NCI-H128 (cell line): ENCODE results near the gene ANO2.

Source experiments
- DNase-seq: peaks from one replicate; lab custom pipeline; 2025; ENCODE audit not compliant: unreplicated experiment; lab: John Stamatoyannopoulos, UW

The ANO2 gene

DNA sequence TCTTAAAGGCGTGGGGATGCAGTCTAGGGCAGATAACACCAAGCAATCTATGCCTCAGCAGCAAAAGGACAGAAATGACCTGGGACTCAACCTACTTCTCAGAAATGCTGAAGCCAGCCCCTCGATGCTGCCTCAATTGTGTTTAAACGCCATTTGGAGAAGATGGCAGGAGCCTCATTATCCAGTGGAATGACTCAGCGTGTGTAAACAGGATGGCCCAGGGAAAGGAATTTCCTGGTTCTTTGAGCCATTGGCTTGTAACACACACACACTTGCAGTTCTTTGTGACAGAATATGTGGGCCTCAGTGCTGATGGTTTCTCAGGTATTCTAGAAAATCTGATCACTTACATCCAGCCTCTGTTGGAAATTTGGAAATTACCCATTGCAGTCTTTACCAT lies 358.9 kb downstream of the ANO2 start:
- DNase-seq, result no peak

GRCh38 chr12:5585178-5585577 lies 359.9 kb downstream of the ANO2 start:
- no peak for DNase-seq

GRCh38 chr12:5584412-5585175 lies 360.5 kb downstream of the ANO2 start:
- no peak for DNase-seq

- DNase-seq, result no peak
Observed at GRCh38 chr12:5582541-5582940, 362.5 kb downstream of the ANO2 start.

DNA sequence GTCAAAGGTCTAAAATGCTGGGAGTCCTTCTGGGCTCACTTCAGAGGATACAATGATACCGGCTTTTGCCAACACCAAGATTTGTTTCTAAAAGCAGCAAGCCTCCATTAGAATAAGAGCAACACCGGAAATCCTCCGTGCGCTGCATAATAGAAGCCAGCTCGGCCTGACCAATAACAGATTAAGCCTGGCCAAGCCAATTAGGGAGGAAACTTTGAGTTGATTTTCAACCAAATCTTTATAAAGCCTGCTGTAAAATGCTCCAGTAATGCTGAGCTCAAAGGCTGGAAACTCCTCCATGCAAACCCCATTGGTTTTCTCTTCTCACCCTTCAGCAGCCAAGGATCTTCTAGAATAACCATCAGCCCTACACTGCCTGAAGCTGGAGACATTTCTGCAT lies 363.0 kb downstream of the ANO2 start:
- no peak for DNase-seq

DNA sequence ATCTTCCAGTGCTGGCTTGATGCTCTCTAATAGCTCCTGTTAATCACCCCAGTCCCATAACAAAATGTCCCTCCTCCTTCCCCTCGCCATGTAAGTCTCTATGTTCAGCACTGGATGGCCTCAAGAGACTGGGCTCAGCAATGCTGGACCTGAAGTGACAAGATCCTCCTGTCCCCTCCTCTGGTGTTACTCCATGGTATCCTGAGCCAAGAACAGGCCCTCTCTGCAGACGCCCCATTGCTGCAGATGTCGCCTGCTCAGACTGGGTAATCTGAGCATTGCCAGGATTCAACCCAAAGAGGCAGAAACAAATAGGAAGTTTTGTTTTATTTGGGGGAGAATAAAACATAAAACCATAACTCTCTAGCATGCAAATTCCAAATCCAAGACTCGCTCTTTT lies 363.4 kb downstream of the ANO2 start:
- DNase-seq, result no peak

GRCh38 chr12:5581019-5581418 lies 364.0 kb downstream of the ANO2 start:
- no peak for DNase-seq

DNA sequence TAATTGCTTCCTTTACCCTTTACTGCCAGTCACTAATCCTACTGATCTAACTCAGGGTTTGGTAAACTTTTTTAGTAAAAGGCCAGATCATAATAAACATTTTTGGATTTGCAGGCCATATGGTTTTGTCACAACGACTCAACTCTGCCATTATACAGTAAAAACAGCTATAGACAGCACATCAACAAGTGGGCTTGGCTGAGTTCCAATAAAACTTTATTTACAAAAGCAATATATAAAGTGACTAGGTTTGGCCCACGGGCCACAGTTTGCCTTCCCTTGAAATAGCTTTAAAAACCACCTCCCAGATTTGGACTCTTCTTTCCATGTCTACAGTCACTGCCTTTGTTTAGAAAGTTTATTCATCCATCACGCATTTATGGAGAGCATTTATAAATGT lies 366.3 kb downstream of the ANO2 start:
- DNase-seq, result no peak

DNA sequence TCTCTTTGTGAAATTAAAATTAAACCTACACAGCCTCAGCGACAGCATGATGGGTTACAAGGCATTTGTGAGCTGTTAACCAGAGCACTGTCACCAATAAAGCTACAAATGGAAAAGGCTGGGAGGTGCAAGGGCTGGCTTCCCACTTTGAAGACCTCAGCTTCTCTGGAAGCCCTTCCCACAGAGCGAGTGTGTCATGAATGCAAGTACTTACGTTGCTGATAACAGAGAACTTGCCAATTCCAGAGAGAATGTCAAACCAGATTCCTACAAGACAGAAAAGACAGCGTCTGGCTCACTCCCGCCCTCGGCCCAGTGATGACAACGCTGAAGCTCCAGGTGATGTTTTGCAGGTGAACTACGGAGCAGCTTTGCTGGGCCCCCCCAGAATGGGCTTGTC lies 367.3 kb downstream of the ANO2 start:
- no peak for DNase-seq

- no peak for DNase-seq
Observed at GRCh38 chr12:5577211-5577612, 367.8 kb downstream of the ANO2 start.

DNA sequence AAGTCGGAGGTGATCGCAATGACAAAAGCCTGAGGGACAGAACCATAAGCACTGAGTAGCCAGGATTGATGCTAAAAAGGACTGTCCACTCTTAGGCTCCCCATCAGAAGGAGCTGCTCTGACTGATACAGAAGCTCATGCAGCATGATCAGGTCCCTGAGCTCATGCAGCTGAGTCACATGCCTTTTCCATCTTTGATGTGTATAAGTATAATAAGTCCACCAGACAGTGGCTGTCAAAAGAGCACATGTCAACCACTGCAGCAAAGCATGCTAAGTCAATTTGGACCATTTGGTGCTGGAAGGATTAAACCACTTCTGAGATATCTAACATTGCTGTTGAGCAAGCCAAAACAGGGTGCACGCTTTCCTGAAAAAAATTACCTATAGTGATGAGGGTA lies 369.1 kb downstream of the ANO2 start:
- no peak for DNase-seq

- no peak for DNase-seq
Observed at GRCh38 chr12:5575232-5575631, 369.8 kb downstream of the ANO2 start.

GRCh38 chr12:5573390-5573789 lies 371.7 kb downstream of the ANO2 start:
- no peak for DNase-seq

DNA sequence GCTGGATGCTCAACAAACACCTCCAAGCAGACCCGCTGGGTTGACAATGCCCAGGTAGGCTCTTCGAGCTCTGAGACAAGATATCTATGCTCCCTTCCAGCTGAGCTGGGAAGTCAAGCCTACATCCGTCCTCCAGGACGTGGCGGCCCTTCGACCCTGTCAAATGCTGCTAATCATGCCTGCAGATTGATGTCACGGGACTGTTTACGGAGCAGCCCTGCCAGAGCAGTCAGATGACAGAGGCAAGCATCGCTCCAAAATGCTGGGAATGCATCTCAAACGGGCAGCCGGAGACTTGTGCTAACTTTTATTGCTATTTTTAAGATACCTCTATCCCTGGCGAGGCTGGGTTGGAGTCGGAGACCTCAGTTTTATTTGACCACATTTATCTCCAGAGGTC lies 373.9 kb downstream of the ANO2 start:
- DNase-seq, result no peak

- DNase-seq, result no peak
Observed at GRCh38 chr12:5570416-5570815, 374.6 kb downstream of the ANO2 start.

DNA sequence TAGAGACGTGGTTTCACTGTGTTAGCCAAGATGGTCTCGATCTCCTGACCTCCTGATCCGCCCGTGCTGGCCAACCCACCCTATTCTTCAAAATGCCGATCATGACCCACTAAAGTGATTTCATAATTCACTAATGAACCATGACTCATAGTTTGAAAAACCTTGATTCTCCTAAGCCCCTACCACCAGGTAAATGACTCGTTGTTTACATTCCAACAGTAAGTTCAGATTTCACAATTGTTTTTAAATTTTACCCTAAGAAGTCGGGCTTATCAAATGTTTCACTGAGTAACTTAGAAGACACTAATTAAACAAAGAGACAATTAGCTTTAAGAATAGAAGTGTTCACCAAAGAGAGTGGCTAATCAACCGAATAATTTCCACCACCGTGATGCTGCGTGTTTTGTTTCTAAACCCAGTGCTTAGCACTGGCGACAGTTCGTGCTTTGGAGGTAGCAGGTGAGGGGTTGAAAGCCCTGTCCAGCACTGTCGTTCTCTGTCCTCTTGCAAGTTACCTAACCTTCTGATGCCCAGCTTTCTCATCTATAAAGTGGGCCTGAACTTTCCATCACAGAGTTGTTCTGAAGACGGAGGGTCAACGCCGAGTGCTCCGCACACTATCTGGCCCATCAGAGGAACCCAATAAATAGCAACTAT lies 376.6 kb downstream of the ANO2 start:
- no peak for DNase-seq

GRCh38 chr12:5567016-5567725 lies 377.9 kb downstream of the ANO2 start:
- DNase-seq, result no peak

GRCh38 chr12:5565933-5566599 lies 379.0 kb downstream of the ANO2 start:
- no peak for DNase-seq

- DNase-seq, result no peak
Observed at GRCh38 chr12:5562581-5562980, 382.5 kb downstream of the ANO2 start.

GRCh38 chr12:5561846-5562245 lies 383.2 kb downstream of the ANO2 start:
- no peak for DNase-seq

DNA sequence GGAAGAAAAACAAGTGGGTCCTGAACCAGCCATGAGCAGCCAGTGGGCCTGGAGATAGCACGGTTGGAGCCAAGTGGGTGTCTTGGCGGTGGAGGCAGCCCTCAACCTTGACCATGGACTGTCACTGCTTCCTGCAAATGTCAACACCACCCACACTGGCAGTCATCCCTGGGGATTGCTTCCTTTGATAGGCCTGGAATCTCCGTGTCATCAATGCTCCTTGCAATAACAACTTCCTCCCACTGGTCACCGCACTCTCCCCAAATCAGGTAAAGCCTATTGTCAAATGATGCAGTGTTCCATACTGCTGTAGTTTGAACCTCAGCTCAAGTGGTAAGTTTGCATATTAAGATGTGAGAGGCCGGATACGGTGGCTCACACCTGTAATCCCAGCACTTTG lies 384.0 kb downstream of the ANO2 start:
- DNase-seq, result no peak

DNA sequence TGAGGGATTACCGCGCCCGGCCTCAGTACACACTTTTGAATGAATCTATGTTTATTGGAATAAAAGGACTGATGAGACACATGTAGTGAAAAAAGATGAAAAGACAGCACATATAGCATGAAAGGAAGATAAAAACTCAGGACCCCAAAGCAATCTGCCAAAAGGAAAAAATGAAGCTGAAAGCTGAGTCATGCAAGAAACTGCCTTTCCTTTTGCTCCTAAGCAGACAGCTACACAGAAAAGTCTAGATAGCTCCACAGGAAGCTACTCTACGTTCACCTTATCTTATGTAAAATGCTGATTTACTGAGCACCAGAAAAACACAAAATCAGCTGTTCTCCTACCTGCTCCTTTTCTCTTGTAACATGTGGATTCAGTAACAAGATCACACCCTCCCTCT lies 384.8 kb downstream of the ANO2 start:
- DNase-seq, result no peak
